ENCODE results near the gene SLC25A45. TPM values are rescaled to one million over a fixed set of nuclear protein-coding genes. Genes with fewer than 3 reads are reported as not detected.

The SLC25A45 gene
- total RNA-seq, 1 experiment from 2014 or later = 1.1 TPM

DNA sequence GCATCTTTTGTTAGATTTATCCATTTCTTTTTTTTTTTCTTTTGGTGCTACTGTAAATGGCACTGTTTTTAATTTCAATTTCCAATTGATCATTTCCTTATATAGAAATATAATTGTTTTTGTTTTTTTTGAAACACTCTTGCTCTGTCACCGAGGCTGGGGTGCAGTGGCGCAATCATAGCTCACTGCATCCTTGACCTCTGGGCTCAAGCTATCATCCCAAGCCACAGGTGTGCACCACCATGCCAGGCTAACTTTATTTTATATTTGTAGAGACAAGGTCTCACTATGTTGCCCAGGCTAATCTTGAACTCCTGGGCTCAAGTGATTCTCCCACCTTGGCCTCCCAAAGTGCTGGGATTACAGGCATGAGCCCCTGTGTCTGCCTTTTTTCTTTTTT, 20.3 kb upstream of the SLC25A45 start:
- no peaks in the 10 kb centered on the region for H3K23me2 ChIP-seq (ENCODE audit: insufficient read length, low read depth, low read length, poor library complexity, severe bottlenecking)
- H3K9ac ChIP-seq (ENCODE audit: extremely low read depth, insufficient read length, low read length) = no peak overlapping the region
- H2BK120ac ChIP-seq (ENCODE audit: low read depth, low read length, poor library complexity, severe bottlenecking) = no peak overlapping the region
- H3K79me1 ChIP-seq (ENCODE audit: insufficient read depth, low read depth, low read length, poor library complexity, severe bottlenecking) = no peaks in the 10 kb centered on the region
- no peak overlapping the region for H3K23ac ChIP-seq (ENCODE audit: insufficient read length, low read depth, low read length)
- Mint-ChIP-seq H3K4me3 (no peak overlapping the region), H3K4me1 (peaks cover 0 to 17% of the 10 kb centered on the region in 2 experiments; a peak in 3 of 4 replicates), H3K27me3 (ENCODE audit: low read depth) (no peaks in the 10 kb centered on the region), H3K9me3 (no peaks in the 10 kb centered on the region), H3K27ac (no peak overlapping the region), H3K36me3 (ENCODE audit: insufficient read depth in 1 of 3, low read depth in 3 of 3) (peaks cover 1 to 43% (median 28%) of the 10 kb centered on the region in 3 experiments; a peak in 6 of 7 replicates)
- no peak overlapping the region for H3K56ac ChIP-seq (ENCODE audit: insufficient read length, low read depth, low read length)
- no peak for DNase-seq
- no CpG with 5 or more reads among the region's 2 CpGs for WGBS (ENCODE audit: extremely low coverage, insufficient read length, low lambda C conversion rate)
- no peaks in the 10 kb centered on the region for H4K20me1 ChIP-seq (ENCODE audit: control insufficient read depth, insufficient read depth, insufficient read length)
- no peaks in the 10 kb centered on the region for H3K9me3 ChIP-seq (ENCODE audit: control insufficient read depth, low read depth, low read length)
- no peak overlapping the region for H3K18ac ChIP-seq (ENCODE audit: insufficient read length, low read depth, low read length)
- H4K8ac ChIP-seq (replicated peaks; ENCODE audit: insufficient read length, low read depth, low read length) = no peak overlapping the region
- H2AK5ac ChIP-seq (ENCODE audit: insufficient read length, low read length) = no peak overlapping the region
- no peak overlapping the region for H4K91ac ChIP-seq (ENCODE audit: insufficient read length, low read depth, low read length)
- H3K79me2 ChIP-seq (ENCODE audit: insufficient read depth, low read length) = no peaks in the 10 kb centered on the region
- no peak overlapping the region for H2BK5ac ChIP-seq (ENCODE audit: insufficient read length, low read length)
- H2BK12ac ChIP-seq (ENCODE audit: insufficient read length, low read depth, low read length) = no peak overlapping the region
- no peaks in the 10 kb centered on the region for H3K4me1 ChIP-seq (ENCODE audit: insufficient read depth, low read length)
- no peak overlapping the region for H3K14ac ChIP-seq (ENCODE audit: insufficient read depth, low read length)
- H2AFZ ChIP-seq (ENCODE audit: low read length) = no peak overlapping the region
- H3K4me2 ChIP-seq (ENCODE audit: insufficient read depth, insufficient read length, low read length) = no peak overlapping the region
- no peak overlapping the region for H4K5ac ChIP-seq (ENCODE audit: insufficient read length, low read depth, low read length)
- H3K27me3 ChIP-seq (ENCODE audit: insufficient read depth, low read length) = no peaks in the 10 kb centered on the region
- TF ChIP-seq, protein P1, sequence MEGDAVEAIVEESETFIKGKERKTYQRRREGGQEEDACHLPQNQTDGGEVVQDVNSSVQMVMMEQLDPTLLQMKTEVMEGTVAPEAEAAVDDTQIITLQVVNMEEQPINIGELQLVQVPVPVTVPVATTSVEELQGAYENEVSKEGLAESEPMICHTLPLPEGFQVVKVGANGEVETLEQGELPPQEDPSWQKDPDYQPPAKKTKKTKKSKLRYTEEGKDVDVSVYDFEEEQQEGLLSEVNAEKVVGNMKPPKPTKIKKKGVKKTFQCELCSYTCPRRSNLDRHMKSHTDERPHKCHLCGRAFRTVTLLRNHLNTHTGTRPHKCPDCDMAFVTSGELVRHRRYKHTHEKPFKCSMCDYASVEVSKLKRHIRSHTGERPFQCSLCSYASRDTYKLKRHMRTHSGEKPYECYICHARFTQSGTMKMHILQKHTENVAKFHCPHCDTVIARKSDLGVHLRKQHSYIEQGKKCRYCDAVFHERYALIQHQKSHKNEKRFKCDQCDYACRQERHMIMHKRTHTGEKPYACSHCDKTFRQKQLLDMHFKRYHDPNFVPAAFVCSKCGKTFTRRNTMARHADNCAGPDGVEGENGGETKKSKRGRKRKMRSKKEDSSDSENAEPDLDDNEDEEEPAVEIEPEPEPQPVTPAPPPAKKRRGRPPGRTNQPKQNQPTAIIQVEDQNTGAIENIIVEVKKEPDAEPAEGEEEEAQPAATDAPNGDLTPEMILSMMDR (conservative IDR thresholded peaks at IDR 0.05) = no peak
- no peak overlapping the region for H3K4ac ChIP-seq (ENCODE audit: low read depth, low read length)
- no peak overlapping the region for H3T11ph ChIP-seq (ENCODE audit: low read length)
- H2BK15ac ChIP-seq (ENCODE audit: low read depth, low read length) = no peak overlapping the region
- H3K27ac ChIP-seq (ENCODE audit: insufficient read length, low read depth, low read length) = no peak overlapping the region
- no peak overlapping the region for H2BK20ac ChIP-seq (ENCODE audit: low read depth, low read length, poor library complexity, severe bottlenecking)

Measured in H9 (cell line).